AG04450 (cell line): ENCODE measurements around the gene BLOC1S1. TPM values are rescaled to one million over a fixed set of nuclear protein-coding genes. Genes with fewer than 3 reads are reported as not detected.

Experiments used
- CTCF ChIA-PET: fragments of 300-600, 350-600 bp; formaldehyde crosslinking; extraction: SDS; loops from one replicate; lab custom pipeline; 2022; ENCODE audit warnings: antibody characterized with exemption, inconsistent platforms; lab: Charles Lee
- POLR2A ChIA-PET: fragments of 350-600 bp; formaldehyde crosslinking; extraction: SDS; loops from one replicate; lab custom pipeline; 2021; ENCODE audit warnings: antibody characterized with exemption, inconsistent platforms; lab: Yijun Ruan, JAX
- DNase-seq: peaks from one replicate; pipeline ENCODE4 v3.0.0-alpha.2; 2011; ENCODE audit warnings: low read depth, low spot score
- H3K27ac ChIP-seq: one replicate; pipeline ENCODE4 v1.5.1; 2012; ENCODE audit warnings: low read depth, low read length, control low read depth
- H3K27me3 ChIP-seq: one replicate; pipeline ENCODE4 v1.6.0; 2012; ENCODE audit warnings: low read length; ENCODE audit not compliant: control insufficient read depth, insufficient read depth
- H3K4me3 ChIP-seq: 2 replicates; pipeline ENCODE4 v1.5.1; 2011; ENCODE audit warnings: mild to moderate bottlenecking, low read depth, low read length, control low read depth
- H3K9me3 ChIP-seq: 2 replicates; pipeline ENCODE4 v1.5.1; 2012; ENCODE audit warnings: low read length; ENCODE audit not compliant: control insufficient read depth, insufficient read depth
- CTCF ChIP-seq: IDR thresholded peaks from 2 replicates; pipeline ENCODE4 v1.5.1; 2011; ENCODE audit warnings: low read depth, low read length, control low read depth, inconsistent platforms
- polyA plus RNA-seq: library from polyadenylated mRNA; depleted of rRNA; stranded (reverse); fragments of >200 nt; gene quantifications from 2 replicates; pipeline ENCODE4 v1.2.3, GENCODE V29; 2011

The BLOC1S1 gene
- polyA plus RNA-seq, 1 experiment: 132 TPM

GRCh38 chr12:55727643-55728185, 11.9 kb downstream of the BLOC1S1 start:
- Histone ChIP-seq H3K9me3 (no peaks in the 10 kb centered on the region; the same call in 1 of the 2 replicates), H3K4me3 (peak overlapping the region; percentile 99), H3K27ac (peak overlapping the region; percentile 92), H3K27me3 (no peaks in the 10 kb centered on the region)
- no peak for TF ChIP-seq CTCF
- ChIA-PET POLR2A (no interaction called here), CTCF (interaction anchor here (0.6 kb wide), 1 partner anchor 69 kb away, joined by 3 read pairs; no protein-coding TSS in a partner anchor)
- no peak for DNase-seq

DNA sequence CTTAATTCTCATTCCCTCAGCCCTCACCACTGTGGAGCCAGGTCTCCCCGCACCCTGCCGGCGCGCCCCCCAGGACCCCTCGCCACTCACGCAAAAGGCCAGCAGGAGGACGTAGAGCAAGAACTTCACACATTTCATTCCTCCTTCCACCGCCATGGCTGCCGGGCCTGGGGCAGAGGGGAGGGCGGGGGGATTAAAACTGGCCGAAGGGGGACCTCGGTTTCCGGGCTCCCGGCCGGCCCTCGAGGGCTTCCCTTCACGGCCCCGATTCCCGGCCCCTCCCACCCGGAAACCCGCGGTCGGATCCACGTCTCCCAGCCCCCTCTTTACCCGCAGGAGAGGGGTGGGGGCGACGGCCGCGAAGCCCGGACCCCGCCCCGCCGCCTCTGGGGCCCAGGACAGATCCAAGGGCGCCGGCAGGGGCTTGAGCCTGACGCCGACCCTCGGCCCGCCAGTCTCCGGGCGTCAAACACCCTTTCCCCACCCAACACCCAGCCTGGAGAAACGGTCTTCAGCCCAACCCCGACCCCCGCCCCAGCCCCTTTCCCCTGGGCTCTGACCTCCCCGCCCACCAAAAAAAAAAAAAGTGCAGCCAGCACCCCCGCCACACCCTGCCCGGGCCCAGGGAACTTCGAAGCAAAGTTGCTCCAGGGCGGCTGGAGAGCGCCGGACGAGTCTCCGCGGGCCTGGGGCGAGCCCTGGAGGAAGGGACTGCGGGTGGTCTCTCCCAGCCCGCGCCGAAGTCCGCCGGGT, 12.5 kb downstream of the BLOC1S1 start:
- Histone ChIP-seq H3K27ac (peak overlapping the region; percentile 92), H3K4me3 (peak overlapping the region; percentile 99), H3K9me3 (no peaks in the 10 kb centered on the region; the same call in 1 of the 2 replicates), H3K27me3 (no peaks in the 10 kb centered on the region)
- no peak for DNase-seq
- no peak for TF ChIP-seq CTCF
- CTCF ChIA-PET: interaction anchor here (1.7 to 2.3 kb wide), 2 partner anchors 8 to 10 kb away, joined by 5 to 34 read pairs; partner anchors contain the start of gene RDH5
- POLR2A ChIA-PET: interaction anchor here (1.3 to 1.8 kb wide), 4 partner anchors 10 to 246 kb away, joined by 4 to 20 read pairs (median 12); partner anchors contain the start of genes BLOC1S1 and RAB5B

DNA sequence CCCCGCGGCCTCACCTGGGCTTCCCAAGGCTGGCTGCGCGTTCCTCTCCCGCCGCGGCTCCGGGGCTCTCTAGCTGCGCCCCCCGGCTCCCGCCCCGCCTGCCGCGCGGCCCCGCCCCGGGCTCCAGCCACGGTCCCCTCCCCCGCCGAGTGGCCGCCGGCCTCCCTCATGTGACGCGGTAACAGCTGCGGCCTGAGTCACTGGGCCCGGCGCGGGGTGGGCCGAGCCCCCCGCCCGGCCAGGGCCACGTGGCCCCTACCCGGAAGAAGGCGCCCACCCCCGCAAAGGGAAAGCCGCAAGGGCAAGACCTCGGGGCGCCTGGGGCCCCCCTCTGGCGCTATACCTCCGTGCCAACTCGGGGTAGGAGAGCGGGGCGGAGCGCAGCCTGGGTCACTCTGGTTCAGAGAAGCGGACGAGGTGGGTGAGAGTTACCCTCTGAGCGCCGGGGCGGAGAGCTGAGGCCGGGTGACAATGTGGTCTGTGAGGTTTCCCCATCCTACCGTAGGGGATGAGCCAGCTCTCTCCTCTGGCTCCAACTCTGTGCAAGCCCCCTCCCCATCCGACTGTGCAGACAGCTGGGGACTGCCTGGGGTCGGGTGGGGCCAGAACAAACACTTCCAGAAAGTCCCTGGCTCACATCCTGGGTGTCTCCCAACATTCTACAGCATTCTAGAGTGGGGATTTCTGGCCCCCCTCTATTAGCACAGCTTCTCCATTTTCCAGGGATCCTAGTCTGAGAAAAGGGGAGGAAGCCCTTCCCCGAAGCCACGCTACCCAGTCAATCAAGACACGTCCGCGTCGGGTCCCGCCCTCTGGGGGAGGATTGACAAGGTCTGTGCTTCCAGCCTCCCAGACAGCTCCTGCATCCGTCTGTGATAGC, 13.3 kb downstream of the BLOC1S1 start, which contains the start of gene CD63:
Gene CD63 (minus strand): TSS at position 71 of the 880 bp plus-strand sequence. CDS start 668 bp downstream, outside the sequence.
- ChIA-PET POLR2A (interaction anchor here (0.6 to 1.9 kb wide), 13 partner anchors 8 to 801 kb away, joined by 3 to 20 read pairs (median 4); partner anchors contain the start of genes BLOC1S1, DNAJC14, ORMDL2 and PA2G4), CTCF (interaction anchor here (0.7 to 2.3 kb wide), 5 partner anchors 9 to 211 kb away, joined by 4 to 34 read pairs (median 4); partner anchors contain the start of gene RDH5)
- H3K27ac ChIP-seq: peak within 1 kb of the TSS; percentile 100
- TF ChIP-seq CTCF: no peak
- no peaks in the 10 kb centered on the region; the same call in 1 of the 2 replicates for H3K9me3 ChIP-seq
- no peaks in the 10 kb centered on the region for H3K27me3 ChIP-seq
- H3K4me3 ChIP-seq: peak within 1 kb of the TSS; percentile 99
- peak; percentile 82 for DNase-seq

DNA sequence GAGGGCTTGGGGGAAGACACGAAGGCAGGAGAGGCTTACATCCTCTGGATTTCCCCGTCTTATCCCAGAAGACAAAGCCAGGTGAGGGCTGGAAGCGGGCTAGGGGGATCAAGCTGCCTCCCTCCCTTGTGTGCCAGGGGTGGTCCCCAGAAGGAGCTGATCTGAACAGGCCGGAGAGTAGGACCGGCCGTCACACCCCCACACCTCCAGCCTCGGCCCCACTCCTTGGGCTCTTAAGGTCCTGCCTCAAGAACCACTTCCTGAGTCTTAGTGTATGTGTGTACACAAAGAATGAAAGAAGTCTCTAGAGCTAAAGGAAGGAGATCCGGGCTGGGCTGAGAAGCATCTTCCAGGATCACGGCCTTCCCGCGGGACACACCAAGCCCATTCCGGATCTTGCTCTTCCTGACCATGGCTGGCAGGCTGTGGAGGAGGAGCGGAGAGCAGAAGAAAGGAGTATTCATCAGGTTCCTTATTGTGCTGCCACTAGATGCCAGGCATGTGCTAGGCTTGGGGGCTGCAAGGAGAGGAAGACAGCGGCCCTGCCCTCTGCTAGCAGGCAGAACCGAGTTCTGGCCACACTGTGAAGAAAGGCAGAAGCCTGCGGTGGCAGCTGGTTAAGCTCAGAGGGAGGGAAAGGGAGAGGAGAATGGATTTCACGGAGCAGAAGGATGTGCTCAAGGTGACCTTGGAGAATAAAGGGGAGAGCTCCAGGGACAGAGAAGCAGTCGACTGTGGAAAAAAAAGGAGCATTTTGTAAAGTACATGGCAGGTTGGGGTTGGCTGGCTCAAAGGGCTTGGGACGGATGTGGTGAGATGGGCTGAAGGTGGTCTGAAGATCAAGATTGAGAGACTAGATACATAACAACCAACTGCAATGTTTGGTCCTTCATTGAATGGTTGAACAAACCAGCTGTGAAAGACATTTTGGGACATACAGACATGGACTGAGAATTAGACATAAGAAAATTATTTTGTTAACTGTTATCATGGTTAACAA, 14.3 kb downstream of the BLOC1S1 start:
- Histone ChIP-seq H3K27me3 (no peaks in the 10 kb centered on the region), H3K4me3 (peak overlapping the region; percentile 99), H3K9me3 (no peaks in the 10 kb centered on the region; the same call in 1 of the 2 replicates), H3K27ac (peak overlapping the region; percentile 100)
- CTCF ChIA-PET: interaction anchor here (0.8 to 2.3 kb wide), 7 partner anchors 8 to 541 kb away, joined by 3 to 34 read pairs (median 4); partner anchors contain the start of gene RDH5
- no peak for DNase-seq
- POLR2A ChIA-PET: interaction anchor here (0.6 to 1.9 kb wide), 12 partner anchors 8 to 374 kb away, joined by 3 to 20 read pairs (median 4); partner anchors contain the start of genes BLOC1S1, DNAJC14, ORMDL2 and PA2G4
- TF ChIP-seq CTCF: no peak
